AG20443 (cell line): Measurements from ENCODE around the gene ADSL.

Experiments used
- DNase-seq: peaks from one replicate; pipeline ENCODE4 v3.0.0; 2012; ENCODE audit warnings: low spot score, mixed read lengths

The ADSL gene

DNA sequence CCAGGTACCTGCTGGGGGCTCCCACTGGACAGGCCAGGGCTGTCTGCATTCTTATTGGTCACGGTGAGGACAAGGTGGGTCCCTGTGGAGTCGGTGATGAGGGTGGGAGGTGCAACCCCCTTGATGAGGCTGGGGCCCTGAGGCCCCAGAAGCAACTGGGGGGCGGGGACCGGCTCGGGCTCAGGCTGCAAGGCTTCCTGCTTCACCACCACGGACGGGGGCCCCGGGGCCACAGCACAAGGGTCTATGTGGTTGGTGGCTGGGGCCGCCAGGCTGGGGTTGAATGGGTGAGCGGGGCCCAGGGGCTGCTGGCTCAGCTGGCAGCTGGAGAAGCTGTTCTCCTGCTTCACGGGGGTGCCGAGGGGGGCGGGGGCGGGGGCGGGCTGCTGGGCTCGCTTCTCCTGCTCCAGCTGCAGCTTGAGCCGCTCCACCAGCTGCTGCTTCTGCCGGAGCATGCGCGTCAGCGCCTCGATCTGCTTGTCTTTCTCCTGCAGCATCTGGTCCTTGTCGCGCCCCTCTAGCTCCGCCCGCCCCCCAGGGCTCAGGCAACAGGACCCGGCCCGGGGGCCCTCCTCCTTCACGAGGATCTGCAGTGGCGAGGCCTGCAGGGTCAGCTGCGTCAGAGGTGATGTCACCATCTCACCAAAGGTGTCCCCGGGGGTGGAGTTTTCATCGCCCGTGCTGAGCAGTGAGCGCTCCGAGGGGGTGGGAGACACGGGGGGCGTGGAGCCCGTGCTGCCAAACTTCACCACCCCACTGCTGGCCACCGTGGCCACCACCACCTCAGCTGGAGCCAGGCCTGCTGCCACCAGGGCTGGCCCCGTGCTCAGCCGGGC lies 72.3 kb downstream of the ADSL start:
- no peak for DNase-seq

GRCh38 chr22:40419718-40420117 lies 73.4 kb downstream of the ADSL start:
- no peak for DNase-seq

DNA sequence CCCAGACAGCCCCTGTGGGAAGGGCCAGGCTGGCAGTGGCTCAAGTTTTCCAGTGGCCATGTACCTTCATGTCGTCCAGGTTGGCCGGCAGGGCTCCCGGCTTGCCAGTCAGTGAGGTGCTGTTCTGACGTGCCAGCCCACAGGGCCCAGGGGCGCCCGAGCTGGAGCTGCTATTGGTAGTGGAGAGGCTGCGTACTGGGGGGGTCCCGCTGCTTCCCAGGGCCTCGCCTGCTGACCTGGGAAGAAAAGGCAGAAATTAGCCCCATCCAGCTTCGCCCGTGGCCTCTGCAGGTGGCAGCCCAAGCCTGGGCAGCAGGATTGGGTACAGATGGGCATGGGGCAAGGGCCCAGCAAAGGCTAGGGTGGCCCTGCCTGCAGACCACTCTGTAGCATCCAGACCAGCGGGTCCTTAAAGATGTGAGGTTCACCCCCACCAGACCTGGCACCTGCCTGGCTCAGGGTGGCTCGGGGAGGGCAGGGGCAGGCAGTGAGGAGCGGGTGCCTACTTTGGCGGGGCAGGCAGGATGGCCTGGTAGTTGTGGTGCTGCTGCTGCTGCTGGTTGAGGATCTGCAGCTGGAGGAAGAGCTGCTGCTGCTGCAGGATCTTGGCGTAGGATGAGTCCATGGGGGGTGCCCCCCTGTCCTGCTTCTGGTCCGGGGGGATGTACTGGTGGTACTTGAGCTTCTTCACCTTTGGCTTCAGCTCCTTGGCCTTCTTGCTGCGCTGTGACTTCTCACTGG lies 74.2 kb downstream of the ADSL start:
- no peak for DNase-seq

DNA sequence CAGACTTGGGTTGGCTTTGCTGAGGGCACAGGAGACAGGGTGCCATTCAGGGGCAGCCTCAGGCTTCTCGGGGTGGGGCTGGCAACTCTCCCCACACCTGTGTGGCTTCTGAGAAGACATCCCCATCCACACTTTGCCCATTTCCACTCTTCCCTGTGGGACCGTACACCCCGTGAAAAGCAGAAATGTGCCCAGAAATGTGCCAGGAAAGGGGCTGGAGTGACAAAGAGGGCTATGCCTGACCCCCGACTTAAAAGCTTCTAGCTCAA lies 74.7 kb downstream of the ADSL start:
- no peak for DNase-seq

DNA sequence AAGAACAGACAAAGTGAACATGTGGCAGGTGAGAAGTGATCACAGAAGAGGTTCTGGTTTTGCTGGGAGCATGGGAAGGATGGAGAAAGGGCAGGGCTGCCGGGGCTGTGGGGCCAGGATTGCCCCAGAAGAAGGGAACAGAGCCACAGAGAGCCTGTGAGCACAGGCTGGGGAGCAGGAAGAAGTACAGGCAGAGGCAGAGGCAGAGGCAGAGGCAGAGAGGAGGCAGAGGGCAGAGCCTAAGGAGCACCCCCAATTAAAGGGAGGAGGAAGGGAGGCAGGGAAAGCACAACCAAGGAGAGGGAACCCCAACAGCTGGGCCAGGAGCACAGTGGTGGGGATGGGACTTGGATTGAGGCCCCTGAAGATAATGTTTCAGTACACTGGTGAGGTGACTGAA lies 75.6 kb downstream of the ADSL start:
- DNase-seq = no peak

DNA sequence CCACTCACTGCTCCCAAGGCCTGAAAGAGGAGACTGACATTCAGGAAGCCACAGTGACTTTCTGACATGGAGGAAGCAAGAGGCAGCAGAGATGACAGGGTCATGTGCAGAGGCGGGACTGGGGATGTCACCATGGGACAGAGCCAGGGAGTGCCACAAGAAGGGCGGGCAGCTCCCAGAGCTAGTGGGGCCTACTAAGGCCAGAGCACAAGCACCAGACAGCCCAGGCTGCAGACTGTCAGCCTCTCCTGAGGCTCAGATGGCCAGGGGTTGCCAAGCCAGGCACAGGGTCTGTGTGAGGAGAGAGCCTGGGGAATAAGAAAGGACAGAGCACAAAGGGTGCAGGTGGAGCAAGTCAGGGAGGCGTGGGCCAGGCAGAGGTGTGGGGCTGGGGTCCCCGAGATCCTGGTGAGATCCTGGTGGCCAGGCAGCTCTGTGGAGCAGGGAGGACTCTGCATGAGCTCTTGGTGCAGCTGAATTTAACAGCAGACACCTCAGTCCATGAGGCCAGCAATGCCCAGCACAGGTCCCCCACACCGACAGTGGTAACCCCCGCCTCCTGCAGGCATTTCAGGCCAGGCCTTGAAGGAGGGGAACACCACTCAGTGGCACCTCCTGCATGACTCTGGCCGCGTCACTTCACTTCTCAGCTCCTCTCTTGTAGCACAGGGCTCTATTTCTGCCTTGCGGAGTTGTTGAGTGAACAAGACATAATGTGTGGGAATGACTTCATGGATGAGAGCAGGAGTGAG lies 76.4 kb downstream of the ADSL start:
- no peak for DNase-seq

DNA sequence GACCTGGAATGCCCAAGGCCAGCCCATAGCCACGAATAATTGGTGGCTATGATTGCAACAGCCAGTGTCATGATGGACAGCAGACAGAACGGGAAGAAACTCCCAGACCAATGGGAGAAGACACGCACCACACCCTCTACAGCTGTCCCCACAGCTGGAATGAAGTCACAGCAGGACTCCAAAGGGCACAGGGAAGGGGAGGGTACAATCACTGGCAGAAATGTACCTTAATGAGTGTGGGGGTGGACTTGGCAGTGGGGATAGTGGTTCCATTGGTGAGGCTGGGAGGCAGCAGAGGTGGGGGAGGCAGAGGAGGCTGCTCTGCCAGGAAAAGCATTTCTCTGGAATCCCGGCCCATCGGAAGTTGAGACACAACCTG lies 77.0 kb downstream of the ADSL start:
- DNase-seq = no peak

DNA sequence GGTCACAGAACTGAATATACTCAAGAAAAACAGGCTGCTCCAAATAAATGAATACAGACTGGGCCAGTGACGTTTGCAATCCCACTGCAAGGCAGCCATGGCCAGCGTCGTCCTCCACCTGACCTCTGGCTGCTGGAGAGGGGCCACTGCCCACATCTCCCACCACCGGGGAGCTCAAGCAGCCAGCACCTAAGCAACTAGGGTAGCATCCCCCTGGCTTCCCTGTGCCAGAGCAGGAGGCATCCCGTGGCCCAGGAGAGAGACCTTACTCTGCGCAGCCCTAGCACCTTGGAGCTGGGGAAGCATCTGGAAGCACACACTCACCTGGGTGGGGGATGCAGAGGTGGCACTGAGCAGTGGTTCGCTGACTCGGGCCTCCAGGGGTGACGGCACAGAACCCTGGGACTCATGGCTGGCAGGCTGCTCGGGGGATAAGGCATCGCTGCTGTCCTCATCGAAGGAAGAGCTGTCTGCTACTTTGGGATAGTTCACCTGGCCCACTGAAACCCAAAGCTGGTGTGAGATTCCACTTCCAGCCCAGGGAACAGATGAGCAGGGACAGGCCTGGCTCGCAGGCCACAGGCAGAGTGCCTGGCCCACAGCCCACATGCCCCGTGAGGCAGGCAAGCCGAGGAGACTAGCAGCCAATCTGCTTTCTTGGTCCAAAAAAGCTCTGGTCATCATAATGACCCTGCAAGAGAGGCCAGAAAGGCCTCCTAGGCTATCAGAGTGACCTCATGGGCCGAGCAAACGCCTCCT lies 77.8 kb downstream of the ADSL start:
- no peak for DNase-seq

- DNase-seq = no peak
These were observed 78.8 kb downstream of the ADSL start for GRCh38 chr22:40425082-40425481.

DNA sequence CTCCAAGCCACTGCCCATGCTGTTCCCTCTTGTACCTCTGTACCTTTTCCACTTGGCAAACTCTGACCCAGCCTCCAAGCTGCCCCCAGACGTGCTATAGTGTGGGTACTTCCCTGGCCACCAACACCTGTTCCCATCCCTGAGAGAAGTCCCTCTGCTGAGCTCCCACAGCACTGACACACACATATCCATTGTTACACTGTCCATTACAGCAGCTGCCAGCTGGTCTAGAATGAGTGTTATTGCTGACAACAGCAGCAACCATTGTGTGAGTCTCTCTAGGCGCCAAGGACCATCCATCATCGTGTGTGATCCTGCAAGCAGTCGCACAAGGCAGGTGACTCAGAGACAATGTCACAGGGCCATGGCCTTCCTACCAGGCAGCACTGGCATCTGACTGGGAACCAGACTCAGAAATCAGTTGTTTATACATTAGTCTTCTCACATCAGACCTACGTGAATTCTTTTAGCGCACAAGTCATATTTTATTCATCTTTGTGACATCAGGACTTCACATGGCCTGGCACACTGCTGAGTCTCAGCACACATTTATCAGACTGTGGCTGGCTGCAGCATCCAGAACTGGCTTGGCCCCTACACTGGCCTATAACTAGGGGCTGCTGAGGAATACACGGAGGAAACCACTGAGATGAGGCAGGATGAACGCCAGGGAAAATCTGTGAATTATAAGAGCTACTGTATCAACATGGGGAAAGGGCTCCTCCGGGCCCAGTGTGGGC lies 80.5 kb downstream of the ADSL start:
- DNase-seq = no peak

DNA sequence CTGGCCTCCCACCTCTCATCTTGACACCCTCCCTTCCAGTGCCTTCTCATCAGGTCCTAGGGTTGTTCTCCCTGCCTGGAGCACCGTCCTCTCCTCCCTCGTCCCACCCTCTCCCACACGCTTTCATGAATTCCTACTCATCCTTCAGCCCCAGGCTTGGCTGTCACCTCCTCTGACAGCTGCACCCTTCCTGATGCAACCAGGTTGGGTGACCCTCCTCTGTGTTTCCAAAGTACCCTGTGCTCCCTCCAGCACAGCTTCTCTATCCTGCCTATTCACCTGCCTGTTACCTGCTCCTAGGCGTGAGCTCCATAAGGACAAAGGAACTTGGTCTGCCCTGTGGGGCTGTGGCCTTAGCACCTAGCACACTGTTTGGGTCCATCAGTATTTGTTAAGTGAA lies 82.5 kb downstream of the ADSL start:
- DNase-seq = no peak

DNA sequence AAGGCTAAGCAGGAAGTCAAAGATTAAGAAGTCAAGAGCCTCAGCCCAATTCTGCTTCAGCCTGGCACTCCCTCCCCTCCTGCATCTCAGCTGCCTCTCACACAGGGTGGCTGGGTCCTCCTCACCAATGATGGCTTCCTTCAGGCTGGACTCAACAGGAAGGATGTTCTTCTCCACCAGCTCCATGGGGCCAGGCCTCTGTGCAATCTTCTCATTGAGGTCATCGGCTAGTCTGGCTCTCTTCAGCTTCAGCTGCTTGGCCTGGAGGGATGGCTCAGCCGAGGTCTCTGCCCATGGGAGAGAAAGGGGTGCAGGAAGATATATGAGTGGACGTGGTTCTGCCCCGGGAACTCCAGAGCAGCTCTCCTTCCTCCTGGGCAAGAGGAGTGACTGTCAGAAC lies 83.2 kb downstream of the ADSL start:
- no peak for DNase-seq

- no peak for DNase-seq
These were observed 84.7 kb downstream of the ADSL start for GRCh38 chr22:40430991-40431390.

DNA sequence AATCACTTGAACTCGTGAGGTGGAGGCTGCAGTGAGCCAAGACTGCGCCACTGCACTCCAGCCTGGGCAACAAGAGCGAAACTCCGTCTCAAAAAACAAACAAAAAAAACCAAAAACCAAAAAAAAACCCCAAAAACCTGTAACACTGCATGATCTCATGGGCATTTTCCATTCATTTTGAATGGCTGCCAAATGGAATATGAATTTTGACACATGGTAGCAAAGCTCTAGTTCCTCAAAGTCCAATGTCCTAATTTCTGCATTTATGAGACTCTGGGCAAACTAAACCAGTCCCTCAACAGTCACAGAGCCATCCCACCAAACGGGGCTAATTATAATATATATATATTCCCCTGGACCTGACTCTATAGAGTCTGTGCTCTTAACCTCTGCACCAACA lies 85.9 kb downstream of the ADSL start:
- DNase-seq = no peak

DNA sequence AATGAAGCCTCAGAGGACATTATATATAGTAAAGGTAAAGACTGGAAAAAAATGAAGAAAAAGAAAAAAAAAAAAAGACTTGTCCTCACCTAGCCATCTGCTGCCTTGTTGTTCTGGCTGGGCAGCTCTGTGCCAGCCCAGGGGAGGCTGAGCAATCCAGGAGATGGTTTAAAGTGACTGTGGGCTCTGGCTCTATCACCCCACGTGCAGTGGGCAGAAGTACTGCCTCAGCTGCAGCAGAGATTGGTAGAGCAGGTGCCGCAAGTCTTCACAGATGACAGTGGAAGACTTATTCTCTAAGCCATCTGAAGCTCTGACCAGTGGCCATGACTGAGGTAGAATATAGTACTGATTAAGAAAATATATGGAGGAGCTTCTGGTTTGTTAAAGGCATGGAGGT lies 86.3 kb downstream of the ADSL start:
- DNase-seq = no peak

GRCh38 chr22:40433416-40434090 lies 87.3 kb downstream of the ADSL start:
- DNase-seq = no peak

- DNase-seq = no peak
These were observed 87.8 kb downstream of the ADSL start for GRCh38 chr22:40434106-40434505.

DNA sequence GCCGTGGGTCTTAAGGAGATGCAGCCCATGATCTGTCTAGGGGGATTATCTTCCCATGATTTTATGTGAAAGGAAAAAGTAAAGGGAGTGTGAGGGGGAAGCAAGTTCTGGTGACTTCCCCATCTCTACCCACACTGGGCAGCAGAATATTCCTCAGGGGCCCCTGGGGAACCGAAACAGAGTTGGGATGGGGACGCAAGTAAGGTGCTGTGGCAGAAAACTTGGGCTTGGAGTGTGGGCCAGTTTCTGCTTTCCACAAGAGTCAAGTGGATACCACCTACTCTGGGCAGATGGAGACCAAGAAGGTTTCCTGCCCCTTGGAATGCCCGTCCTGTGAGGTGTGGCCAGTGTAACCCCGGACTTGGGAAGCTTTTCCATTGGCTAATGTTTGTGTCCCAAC lies 88.4 kb downstream of the ADSL start:
- DNase-seq = no peak

GRCh38 chr22:40436505-40437431 lies 90.5 kb downstream of the ADSL start:
- DNase-seq = peak; percentile 47
